Mesendoderm (in vitro differentiated cells): ENCODE measurements around the gene FAM229A.

Experiments used
- DNase-seq: peaks from one replicate; pipeline ENCODE4 v3.0.0; 2013
- H2AK5ac ChIP-seq: 2 replicates; pipeline ENCODE4 v1.6.1; 2013; ENCODE audit warnings: low read length, inconsistent platforms
- H2BK120ac ChIP-seq: 2 replicates; pipeline ENCODE4 v1.6.1; 2013; ENCODE audit warnings: low read depth, mild to moderate bottlenecking, low read length, moderate library complexity, mixed read lengths
- H2BK15ac ChIP-seq: replicated peaks from 2 replicates; pipeline ENCODE4 v1.6.1; 2013; ENCODE audit warnings: low read depth, mild to moderate bottlenecking, moderate library complexity
- H2BK5ac ChIP-seq: 2 replicates; pipeline ENCODE4 v1.6.1; 2013; ENCODE audit warnings: low read length, inconsistent platforms
- H3K18ac ChIP-seq: 2 replicates; pipeline ENCODE4 v1.6.1; 2013; ENCODE audit warnings: mild to moderate bottlenecking, low read length, mixed read lengths
- H3K23ac ChIP-seq: one replicate; pipeline ENCODE4 v1.6.1; 2013; ENCODE audit warnings: low read length
- H3K27ac ChIP-seq: 2 replicates; pipeline ENCODE4 v1.5.1; 2013; ENCODE audit warnings: low read depth, mild to moderate bottlenecking, inconsistent platforms, low read length, moderate library complexity
- H3K27me3 ChIP-seq: 2 replicates; pipeline ENCODE4 v1.6.1; 2013; ENCODE audit warnings: low read length, control low read depth, mild to moderate bottlenecking, inconsistent platforms; ENCODE audit not compliant: insufficient read depth, poor library complexity
- H3K36me3 ChIP-seq: 2 replicates; pipeline ENCODE4 v1.6.1; 2013; ENCODE audit warnings: low read length, inconsistent platforms; ENCODE audit not compliant: control insufficient read depth, insufficient read depth
- H3K4ac ChIP-seq: one replicate; pipeline ENCODE4 v1.6.1; 2013; ENCODE audit warnings: low read depth, mild to moderate bottlenecking, low read length, moderate library complexity
- H3K4me1 ChIP-seq: 2 replicates; pipeline ENCODE4 v1.6.1; 2013; ENCODE audit warnings: low read depth, low read length, inconsistent platforms; ENCODE audit not compliant: control insufficient read depth
- H3K4me2 ChIP-seq: 2 replicates; pipeline ENCODE4 v1.6.1; 2013; ENCODE audit warnings: low read length
- H3K4me3 ChIP-seq: 2 replicates; pipeline ENCODE4 v1.5.1; 2013; ENCODE audit warnings: mild to moderate bottlenecking, low read length
- H3K56ac ChIP-seq: one replicate; pipeline ENCODE4 v1.6.1; 2013; ENCODE audit warnings: low read length
- H3K79me1 ChIP-seq: 2 replicates; pipeline ENCODE4 v1.6.1; 2013; ENCODE audit warnings: low read length, inconsistent platforms
- H3K79me2 ChIP-seq: 2 replicates; pipeline ENCODE4 v1.6.1; 2013; ENCODE audit warnings: mild to moderate bottlenecking, low read length; ENCODE audit not compliant: control insufficient read depth, insufficient read depth
- H3K9ac ChIP-seq: 2 replicates; pipeline ENCODE4 v1.6.1; 2013; ENCODE audit warnings: low read length, inconsistent platforms
- H4K5ac ChIP-seq: one replicate; pipeline ENCODE4 v1.6.1; 2013; ENCODE audit warnings: low read length
- H4K8ac ChIP-seq: one replicate; pipeline ENCODE4 v1.6.1; 2013; ENCODE audit warnings: low read depth, mild to moderate bottlenecking, control low read depth, low read length, moderate library complexity
- whole genome bisulfite sequencing: extraction: QIAGEN DNeasy Blood & Tissue Kit; methylation state at CpG from one replicate; pipeline ENCODE4 v1.1.7; 2013; ENCODE audit warnings: low lambda C conversion rate, missing lambda C conversion rate; ENCODE audit not compliant: insufficient coverage; ENCODE audit errors: extremely low coverage; 5-methylcytosine and 5-hydroxymethylcytosine counted together

Gene FAM229A

GRCh38 chr1:32373996-32374592 is 11.8 kb upstream of the FAM229A start:
- no peak overlapping the region for H3K23ac ChIP-seq
- no peak overlapping the region for H4K8ac ChIP-seq
- no peaks in the 10 kb centered on the region for H3K79me2 ChIP-seq
- H3K4ac ChIP-seq = no peak overlapping the region
- no peak overlapping the region for H2AK5ac ChIP-seq
- H2BK5ac ChIP-seq = no peak overlapping the region
- no peak overlapping the region for H3K4me3 ChIP-seq
- DNase-seq = no peak
- H3K9ac ChIP-seq = no peak overlapping the region
- H3K18ac ChIP-seq = no peak overlapping the region
- no peak overlapping the region for H3K27ac ChIP-seq
- no CpG with 5 or more reads among the region's 1 CpG for WGBS
- no peak overlapping the region for H4K5ac ChIP-seq
- no peak overlapping the region for H2BK120ac ChIP-seq
- no peak overlapping the region for H3K4me2 ChIP-seq
- H2BK15ac ChIP-seq = no peak overlapping the region
- H3K79me1 ChIP-seq = no peaks in the 10 kb centered on the region
- no peaks in the 10 kb centered on the region for H3K4me1 ChIP-seq
- no peaks in the 10 kb centered on the region for H3K27me3 ChIP-seq
- H3K56ac ChIP-seq = no peak overlapping the region
- peaks cover 26% of the 10 kb centered on the region for H3K36me3 ChIP-seq

DNA sequence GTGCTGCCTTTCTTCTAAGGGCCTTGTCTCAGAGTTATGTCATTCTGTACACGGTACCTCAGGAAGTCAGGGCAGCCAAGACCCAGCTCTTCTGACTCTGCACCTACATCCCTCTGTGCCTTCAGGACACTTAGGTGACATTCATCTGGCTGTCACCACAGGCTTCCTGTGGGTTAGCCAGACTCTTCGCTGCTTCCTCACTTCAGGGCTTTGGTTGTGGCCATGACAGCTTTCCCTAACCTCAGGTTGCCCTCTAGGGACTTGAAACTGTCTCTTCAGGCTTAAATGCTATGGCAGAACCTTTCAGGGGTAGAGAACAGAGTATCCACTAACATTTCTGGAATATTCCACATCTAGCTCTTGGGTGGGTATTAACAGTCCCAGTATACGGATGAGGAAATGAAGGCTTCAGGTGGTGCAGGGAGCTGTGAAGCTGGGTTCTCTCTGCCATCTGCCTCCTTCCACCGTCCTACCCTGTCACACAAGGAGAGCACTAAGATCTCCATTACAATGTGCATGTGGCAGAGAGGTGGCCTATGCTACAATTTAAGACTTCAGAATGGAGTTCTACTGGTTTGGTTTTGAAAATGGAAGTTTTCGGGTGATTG is 10.0 kb upstream of the FAM229A start:
- no peak overlapping the region for H3K27ac ChIP-seq
- no peak overlapping the region for H3K4me3 ChIP-seq
- DNase-seq = no peak
- H3K4me1 ChIP-seq = no peaks in the 10 kb centered on the region
- no peak overlapping the region for H2AK5ac ChIP-seq
- no peak overlapping the region for H4K8ac ChIP-seq
- no peak overlapping the region for H3K56ac ChIP-seq
- H3K36me3 ChIP-seq = peaks cover 23% of the 10 kb centered on the region
- H3K79me2 ChIP-seq = no peaks in the 10 kb centered on the region
- WGBS = no CpG with 5 or more reads among the region's 5 CpGs
- no peak overlapping the region for H3K9ac ChIP-seq
- no peaks in the 10 kb centered on the region for H3K79me1 ChIP-seq
- no peak overlapping the region for H3K4ac ChIP-seq
- no peak overlapping the region for H3K23ac ChIP-seq
- no peaks in the 10 kb centered on the region for H3K27me3 ChIP-seq
- H3K4me2 ChIP-seq = no peak overlapping the region
- no peak overlapping the region for H4K5ac ChIP-seq
- no peak overlapping the region for H3K18ac ChIP-seq
- no peak overlapping the region for H2BK120ac ChIP-seq
- H2BK15ac ChIP-seq = no peak overlapping the region
- H2BK5ac ChIP-seq = no peak overlapping the region

DNA sequence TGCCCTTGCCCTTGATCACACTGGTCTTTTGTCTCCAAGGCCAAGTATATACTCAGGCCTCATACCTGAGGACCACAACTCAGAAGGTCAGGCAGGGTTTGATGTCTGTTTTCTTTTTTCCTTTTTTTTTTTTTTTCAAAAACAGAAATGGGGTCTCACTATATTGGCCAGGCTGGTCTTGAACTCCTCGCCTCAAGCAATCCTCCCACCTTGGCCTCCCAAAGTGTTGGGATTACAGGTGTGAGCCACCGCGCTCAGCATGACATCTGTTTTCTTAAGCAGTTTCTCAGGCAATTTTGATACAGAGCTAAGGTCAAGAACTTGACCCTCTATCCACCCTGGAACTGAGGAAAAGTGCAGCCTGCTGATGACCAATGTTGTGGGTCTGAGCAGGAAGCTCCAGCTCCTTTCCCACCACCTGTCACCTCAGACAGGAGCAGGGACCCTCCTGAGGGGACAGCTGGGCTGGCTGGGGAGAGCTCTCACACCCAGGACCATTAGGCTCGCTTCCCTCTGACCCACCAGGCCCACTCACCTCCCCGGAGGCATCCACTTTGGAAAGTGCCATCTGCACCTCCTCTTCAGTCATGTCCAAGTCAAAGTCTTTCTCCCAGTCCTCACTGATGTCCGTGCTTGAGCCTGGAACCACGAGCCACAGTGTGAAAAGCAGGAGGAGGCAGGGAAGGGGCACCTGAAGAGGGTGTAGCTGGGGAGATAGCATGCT is 5.8 kb upstream of the FAM229A start:
- H3K4me2 ChIP-seq = no peak overlapping the region
- H3K27ac ChIP-seq = no peak overlapping the region
- no peak overlapping the region for H4K8ac ChIP-seq
- H3K4me1 ChIP-seq = no peaks in the 10 kb centered on the region
- H3K79me1 ChIP-seq = no peaks in the 10 kb centered on the region
- no CpG with 5 or more reads among the region's 7 CpGs for WGBS
- H2AK5ac ChIP-seq = no peak overlapping the region
- no peak overlapping the region for H3K23ac ChIP-seq
- DNase-seq = no peak
- no peak overlapping the region for H2BK15ac ChIP-seq
- H2BK120ac ChIP-seq = no peak overlapping the region
- H3K27me3 ChIP-seq = no peaks in the 10 kb centered on the region
- H3K4ac ChIP-seq = no peak overlapping the region
- H3K79me2 ChIP-seq = no peaks in the 10 kb centered on the region
- H2BK5ac ChIP-seq = no peak overlapping the region
- H3K9ac ChIP-seq = no peak overlapping the region
- H3K18ac ChIP-seq = no peak overlapping the region
- no peak overlapping the region for H4K5ac ChIP-seq
- H3K56ac ChIP-seq = no peak overlapping the region
- no peak overlapping the region for H3K4me3 ChIP-seq
- H3K36me3 ChIP-seq = peaks cover 23% of the 10 kb centered on the region

DNA sequence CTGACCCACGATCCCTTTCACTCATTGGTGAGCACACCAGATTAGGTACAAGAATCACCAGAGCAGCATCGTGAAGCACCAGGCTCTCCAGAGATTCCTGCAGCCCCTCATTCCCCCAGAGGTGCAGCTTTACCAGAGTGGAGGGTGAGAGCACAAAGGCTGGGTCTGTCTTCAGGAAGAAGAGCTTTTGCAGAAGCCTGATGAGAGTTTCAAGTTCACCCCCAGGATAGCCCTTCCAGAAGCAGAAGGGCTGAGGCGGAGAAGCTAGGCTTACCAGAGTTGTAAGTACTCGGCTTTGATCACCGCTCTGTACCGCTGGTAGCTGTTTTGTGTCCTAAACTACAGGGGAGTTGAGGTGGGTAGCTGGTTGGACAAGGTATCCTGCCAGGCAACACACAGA is 3.2 kb upstream of the FAM229A start:
- H3K79me1 ChIP-seq = no peaks in the 10 kb centered on the region
- H4K5ac ChIP-seq = no peak overlapping the region
- no peak overlapping the region for H3K18ac ChIP-seq
- H3K9ac ChIP-seq = no peak overlapping the region
- no peak overlapping the region for H2BK5ac ChIP-seq
- H3K23ac ChIP-seq = no peak overlapping the region
- no peak overlapping the region for H3K27ac ChIP-seq
- no peak overlapping the region for H2BK120ac ChIP-seq
- no peak overlapping the region for H4K8ac ChIP-seq
- peaks cover 1% of the 10 kb centered on the region for H3K4me1 ChIP-seq
- H3K4ac ChIP-seq = no peak overlapping the region
- no peak overlapping the region for H3K4me3 ChIP-seq
- H3K27me3 ChIP-seq = no peaks in the 10 kb centered on the region
- DNase-seq = no peak
- no peak overlapping the region for H3K4me2 ChIP-seq
- no peaks in the 10 kb centered on the region for H3K79me2 ChIP-seq
- H3K56ac ChIP-seq = no peak overlapping the region
- no CpG with 5 or more reads among the region's 6 CpGs for WGBS
- H3K36me3 ChIP-seq = peaks cover 23% of the 10 kb centered on the region
- H2BK15ac ChIP-seq = no peak overlapping the region
- H2AK5ac ChIP-seq = no peak overlapping the region

DNA sequence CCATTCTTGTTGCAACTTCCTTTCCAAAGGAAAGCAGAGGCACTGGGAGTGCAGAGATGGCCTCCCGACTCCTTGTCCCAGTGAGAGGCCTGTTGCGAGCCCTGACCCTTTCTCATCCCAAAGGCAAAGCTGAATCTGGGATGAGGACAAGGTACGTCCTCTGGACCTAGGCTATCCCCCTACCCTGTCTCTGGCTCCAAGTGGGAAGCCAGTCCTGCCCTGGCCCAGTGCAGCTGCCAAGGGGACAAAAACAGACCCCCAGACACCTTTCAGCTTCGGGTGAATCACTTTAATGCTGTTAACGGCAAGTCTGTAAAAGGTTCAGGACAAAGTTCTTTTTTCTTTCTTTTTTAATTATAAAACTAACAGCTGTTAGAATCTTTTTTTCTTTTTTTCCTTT is 2.6 kb upstream of the FAM229A start:
- WGBS = no CpG with 5 or more reads among the region's 5 CpGs
- Histone ChIP-seq H3K4me2 (no peak overlapping the region), H3K23ac (no peak overlapping the region), H3K79me1 (no peaks in the 10 kb centered on the region), H3K4me1 (peaks cover 1% of the 10 kb centered on the region), H2AK5ac (no peak overlapping the region), H3K27me3 (no peaks in the 10 kb centered on the region), H3K4ac (no peak overlapping the region), H2BK15ac (no peak overlapping the region), H3K79me2 (no peaks in the 10 kb centered on the region), H3K56ac (no peak overlapping the region), H2BK120ac (no peak overlapping the region), H3K27ac (no peak overlapping the region), H3K4me3 (no peak overlapping the region), H3K9ac (no peak overlapping the region), H3K36me3 (peaks cover 23% of the 10 kb centered on the region), H2BK5ac (no peak overlapping the region), H3K18ac (no peak overlapping the region), H4K5ac (no peak overlapping the region), H4K8ac (no peak overlapping the region)
- no peak for DNase-seq
